Naive thymus-derived CD8-positive, alpha-beta T cell (primary cell): Measurements from ENCODE around the gene SART1. TPM values are rescaled to one million over a fixed set of nuclear protein-coding genes. Genes with fewer than 3 reads are reported as not detected.

Experiments used
- ATAC-seq, 2 donors: fragments of 150-1000 bp; cut with Tn5 transposase in 1 of 2; sonication (Bioruptor Pico), chemical (Tn5 transposase) in 1 of 2; 1 replicate in 1 of 2; 2 replicates in 1 of 2; pipeline ENCODE4 v1.10.0; 2021; ENCODE audit warnings: mild to moderate bottlenecking in 2 of 2, moderate library complexity in 2 of 2
- POLR2A ChIA-PET: fragments of 350-600 bp; sonication (Branson Sonifier 250); formaldehyde crosslinking; loops from one replicate; lab custom pipeline; 2021; ENCODE audit warnings: antibody characterized with exemption; lab: Charles Lee
- DNase-seq, 10 donors: peaks; one replicate each; pipeline versions ENCODE4 v3.0.0 to v3.0.0-alpha.2; 2020 to 2022
- H3K27ac Mint-ChIP-seq, 10 donors: one replicate each; pipeline ENCODE4 v1.8.0; 2020 to 2022; ENCODE audit warnings: mild to moderate bottlenecking in 10 of 10, mixed read lengths in 10 of 10, moderate library complexity in 4 of 10, inconsistent platforms in 1 of 10
- H3K27me3 Mint-ChIP-seq, 5 donors: one replicate each; pipeline ENCODE4 v1.8.0; 2021 to 2022; ENCODE audit warnings: mixed read lengths in 5 of 5
- H3K36me3 Mint-ChIP-seq, 3 donors: one replicate each; pipeline ENCODE4 v1.8.0; 2020 to 2022; ENCODE audit warnings: mixed read lengths in 3 of 3, mild to moderate bottlenecking in 2 of 3, inconsistent platforms in 1 of 3
- H3K4me1 Mint-ChIP-seq, 4 donors: one replicate each; pipeline ENCODE4 v1.8.0; 2021 to 2022; ENCODE audit warnings: mixed read lengths in 4 of 4
- H3K4me3 Mint-ChIP-seq, 10 donors: one replicate each; pipeline ENCODE4 v1.8.0; 2020 to 2022; ENCODE audit warnings: mild to moderate bottlenecking in 10 of 10, mixed read lengths in 10 of 10, moderate library complexity in 6 of 10, inconsistent platforms in 1 of 10
- H3K9me3 Mint-ChIP-seq, 9 donors: one replicate each; pipeline ENCODE4 v1.8.0; 2020 to 2022; ENCODE audit warnings: mixed read lengths in 9 of 9, mild to moderate bottlenecking in 3 of 9, inconsistent platforms in 1 of 9, moderate library complexity in 1 of 9
- polyA plus RNA-seq, 3 donors: library from polyadenylated mRNA; unstranded; fragments of 300-500 nt; fragmentation: Illumina TruSeq; gene quantifications; one replicate each; pipeline ENCODE4 v1.2.3, GENCODE V29; 2021
- total RNA-seq, 8 experiments: library from RNA in 2 of 8; stranded (reverse) in 2 of 8; gene quantifications; one replicate each; pipeline ENCODE4 v1.2.3 and lab custom pipeline; 2021 to 2026

Gene SART1
- total and polyA plus RNA-seq, 5 experiments from 2014 or later = 16.2 to 91.9 (median 57.3) TPM

GRCh38 chr11:65919573-65920371 is 41.8 kb upstream of the SART1 start:
- Mint-ChIP-seq H3K27ac (peak overlapping the region; percentile 75 to 95 (median 89)), H3K9me3 (no peaks in the 10 kb centered on the region), H3K27me3 (no peaks in the 10 kb centered on the region), H3K36me3 (peaks cover 0 to 37% (median 0%) of the 10 kb centered on the region in 3 donors), H3K4me3 (peak overlapping the region; percentile 88 to 97 (median 92)), H3K4me1 (peaks cover 17 to 62% (median 45%) of the 10 kb centered on the region in 4 donors)
- ATAC-seq (peak; percentile 42 to 51), DNase-seq (peak in 5 of 10 donors; percentile 35 to 81 (median 64))
- POLR2A ChIA-PET = interaction anchor here (0.5 to 7.7 kb wide), 9 partner anchors 8 to 208 kb away, joined by 3 to 183 read pairs (median 3); partner anchors contain the start of genes CCDC85B, FIBP, FOSL1 and KAT5

DNA sequence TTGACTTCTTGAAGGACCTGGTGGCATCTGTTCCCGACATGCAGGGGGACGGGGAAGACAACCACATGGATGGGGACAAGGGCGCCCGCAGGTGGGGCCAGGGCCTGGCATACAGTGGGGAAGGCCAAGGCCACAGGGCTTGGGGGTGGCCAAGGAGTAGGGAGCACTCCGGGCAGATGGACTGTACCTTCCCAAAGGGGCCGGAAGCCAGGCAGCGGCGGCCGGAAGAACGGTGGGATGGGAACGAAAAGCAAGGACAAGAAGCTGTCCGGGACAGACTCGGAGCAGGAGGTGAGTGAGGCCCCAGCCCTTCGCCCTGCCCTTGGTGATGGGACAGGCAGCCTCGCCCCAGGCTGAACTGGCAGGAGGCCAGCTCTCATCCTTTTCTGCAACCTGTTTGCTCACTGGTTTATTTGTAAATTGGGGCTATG is 41.1 kb upstream of the SART1 start:
- Mint-ChIP-seq H3K27ac (peak overlapping the region; percentile 67 to 94 (median 88)), H3K9me3 (no peaks in the 10 kb centered on the region), H3K4me3 (peak overlapping the region; percentile 88 to 97 (median 92)), H3K27me3 (no peaks in the 10 kb centered on the region), H3K36me3 (peaks cover 0 to 37% (median 0%) of the 10 kb centered on the region in 3 donors), H3K4me1 (peaks cover 11 to 55% (median 40%) of the 10 kb centered on the region in 4 donors)
- no peak for DNase-seq
- ATAC-seq = no peak
- POLR2A ChIA-PET = interaction anchor here (0.7 to 7.7 kb wide), 8 partner anchors 7 to 278 kb away, joined by 3 to 183 read pairs (median 3); partner anchors contain the start of genes CCDC85B, FIBP, KAT5 and RELA

DNA sequence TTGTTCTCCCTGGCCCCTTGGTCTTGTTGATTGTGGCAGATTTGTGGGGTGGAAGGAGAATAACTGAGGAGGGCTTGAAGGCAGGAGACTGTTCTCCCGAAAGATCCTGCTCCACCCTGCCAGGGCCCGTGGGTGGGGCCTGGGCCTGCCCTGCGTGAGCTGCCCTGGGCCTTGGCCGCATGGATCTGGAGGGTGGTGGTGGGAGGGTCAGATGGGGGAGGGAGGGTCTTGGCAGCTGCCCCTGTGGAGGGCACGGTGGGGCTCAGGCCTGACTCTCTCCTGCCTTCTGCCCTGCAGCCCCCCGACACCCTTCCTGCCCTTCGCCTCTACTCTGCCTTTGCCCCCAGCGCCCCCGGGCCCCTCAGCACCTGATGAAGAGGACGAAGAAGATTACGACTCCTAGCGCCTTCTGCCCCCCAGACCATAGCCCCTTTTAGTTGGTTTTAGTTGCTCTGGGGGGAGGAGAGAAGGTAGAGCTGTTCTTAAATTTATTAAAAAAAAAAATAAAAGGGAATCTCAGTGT is 40.4 kb upstream of the SART1 start:
- DNase-seq = no peak
- Mint-ChIP-seq H3K9me3 (no peaks in the 10 kb centered on the region), H3K36me3 (peaks cover 0 to 37% (median 0%) of the 10 kb centered on the region in 3 donors), H3K4me1 (peaks cover 11 to 55% (median 37%) of the 10 kb centered on the region in 4 donors), H3K27me3 (no peaks in the 10 kb centered on the region), H3K27ac (peak overlapping the region in 2 of 10 donors; percentile 58 to 80), H3K4me3 (peak overlapping the region; percentile 88 to 97 (median 92))
- POLR2A ChIA-PET = interaction anchor here (0.6 to 7.7 kb wide), 10 partner anchors 8 to 279 kb away, joined by 3 to 183 read pairs (median 4); partner anchors contain the start of genes CCDC85B, FIBP, FOSL1 and KAT5
- no peak for ATAC-seq

DNA sequence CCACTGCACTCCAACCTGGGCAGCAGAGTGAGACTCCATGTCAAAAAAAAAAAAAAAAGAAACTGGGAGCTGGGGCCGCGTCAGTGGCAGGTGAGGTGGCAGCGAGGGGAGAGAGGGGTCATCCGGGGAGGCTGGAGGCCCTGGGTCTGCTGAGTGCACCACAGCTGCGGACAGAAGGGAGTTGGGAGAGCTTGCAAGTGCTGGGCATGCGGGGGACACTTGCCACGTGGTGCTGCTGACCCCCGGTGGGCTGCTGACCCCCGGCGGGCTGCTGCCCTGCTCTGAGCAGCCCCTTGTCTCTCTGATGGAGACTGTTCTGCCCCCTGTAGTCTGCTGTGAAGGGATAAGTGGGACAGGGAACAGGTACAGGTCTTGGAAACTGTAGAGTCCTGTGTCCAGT is 39.7 kb upstream of the SART1 start:
- peaks cover 8 to 49% (median 31%) of the 10 kb centered on the region in 4 donors for H3K4me1 Mint-ChIP-seq

GRCh38 chr11:65922565-65922964 is 39.0 kb upstream of the SART1 start:
- H3K9me3 Mint-ChIP-seq = no peaks in the 10 kb centered on the region
- peaks cover 0 to 30% (median 0%) of the 10 kb centered on the region in 3 donors for H3K36me3 Mint-ChIP-seq
- H3K27me3 Mint-ChIP-seq = no peaks in the 10 kb centered on the region
- H3K4me1 Mint-ChIP-seq = peaks cover 9 to 49% (median 31%) of the 10 kb centered on the region in 4 donors
- POLR2A ChIA-PET = interaction anchor here (1.0 to 7.7 kb wide), 7 partner anchors 9 to 63 kb away, joined by 3 to 183 read pairs (median 4); partner anchors contain the start of genes CCDC85B, FIBP and MUS81
- peak overlapping the region in 6 of 10 donors; percentile 44 to 82 (median 63) for H3K27ac Mint-ChIP-seq
- ATAC-seq = no peak
- H3K4me3 Mint-ChIP-seq = peak overlapping the region in 7 of 10 donors; percentile 32 to 72 (median 50)
- no peak for DNase-seq

More for the DNA sequence above, 39.7 kb upstream of the SART1 start:
- POLR2A ChIA-PET = interaction anchor here (0.6 to 7.7 kb wide), 7 partner anchors 9 to 259 kb away, joined by 3 to 183 read pairs (median 4); partner anchors contain the start of genes CCDC85B, FIBP, FOSL1 and RELA
- no peaks in the 10 kb centered on the region for H3K27me3 Mint-ChIP-seq
- DNase-seq (no peak), ATAC-seq (no peak)
- H3K9me3 Mint-ChIP-seq = no peaks in the 10 kb centered on the region
- peak overlapping the region in 7 of 10 donors; percentile 32 to 72 (median 50) for H3K4me3 Mint-ChIP-seq
- peaks cover 0 to 34% (median 0%) of the 10 kb centered on the region in 3 donors for H3K36me3 Mint-ChIP-seq
- H3K27ac Mint-ChIP-seq = peak overlapping the region in 6 of 10 donors; percentile 37 to 82 (median 56)

GRCh38 chr11:65925397-65925796 is 36.1 kb upstream of the SART1 start:
- no peak overlapping the region for H3K4me3 Mint-ChIP-seq
- no peaks in the 10 kb centered on the region for H3K27me3 Mint-ChIP-seq
- POLR2A ChIA-PET = no interaction called here
- H3K27ac Mint-ChIP-seq = peak overlapping the region in 8 of 10 donors; percentile 28 to 80 (median 67)
- no peak for DNase-seq
- peaks cover 19 to 58% (median 42%) of the 10 kb centered on the region in 4 donors for H3K4me1 Mint-ChIP-seq
- H3K9me3 Mint-ChIP-seq = no peaks in the 10 kb centered on the region
- peaks cover 0 to 25% (median 0%) of the 10 kb centered on the region in 3 donors for H3K36me3 Mint-ChIP-seq
- ATAC-seq = no peak

DNA sequence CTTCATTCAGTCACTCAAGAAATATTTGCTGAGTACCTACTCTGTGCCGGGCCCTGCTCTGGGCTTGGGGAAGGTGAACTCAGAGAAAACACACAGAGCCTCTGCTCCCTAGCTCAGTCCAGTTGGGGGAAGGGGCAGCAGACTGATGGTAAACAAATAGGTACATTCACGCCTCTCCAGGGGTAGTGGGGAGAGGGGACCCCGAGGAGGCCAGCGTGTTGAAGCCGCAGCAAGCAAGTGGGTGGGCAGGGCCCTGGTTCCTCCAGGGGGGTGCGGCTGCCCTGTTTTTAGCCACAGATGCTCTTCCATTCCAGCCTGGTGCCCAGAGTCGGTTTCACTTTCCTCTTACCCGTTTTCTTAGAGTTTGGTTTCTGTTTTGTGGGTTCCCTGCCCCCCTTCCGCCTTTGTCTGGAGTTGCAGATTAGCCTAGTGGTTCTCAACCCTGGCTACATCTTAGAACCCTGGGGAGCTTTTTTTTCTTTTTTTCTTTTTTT is 33.6 kb upstream of the SART1 start:
- H3K4me1 Mint-ChIP-seq = peaks cover 23 to 61% (median 48%) of the 10 kb centered on the region in 4 donors
- peak overlapping the region; percentile 88 to 99 (median 97) for H3K27ac Mint-ChIP-seq
- H3K4me3 Mint-ChIP-seq = peak overlapping the region; percentile 65 to 86 (median 74)
- ATAC-seq = peak; percentile 92 to 96
- POLR2A ChIA-PET = interaction anchor here (0.6 to 8.2 kb wide), 18 partner anchors 8 to 666 kb away, joined by 3 to 151 read pairs (median 4); partner anchors contain the start of genes C11orf68, CCDC85B, CFL1 and FIBP
- H3K27me3 Mint-ChIP-seq = no peaks in the 10 kb centered on the region
- no peaks in the 10 kb centered on the region for H3K9me3 Mint-ChIP-seq
- peak; percentile 49 to 90 (median 77) for DNase-seq
- H3K36me3 Mint-ChIP-seq = peaks cover 0 to 10% (median 0%) of the 10 kb centered on the region in 3 donors

DNA sequence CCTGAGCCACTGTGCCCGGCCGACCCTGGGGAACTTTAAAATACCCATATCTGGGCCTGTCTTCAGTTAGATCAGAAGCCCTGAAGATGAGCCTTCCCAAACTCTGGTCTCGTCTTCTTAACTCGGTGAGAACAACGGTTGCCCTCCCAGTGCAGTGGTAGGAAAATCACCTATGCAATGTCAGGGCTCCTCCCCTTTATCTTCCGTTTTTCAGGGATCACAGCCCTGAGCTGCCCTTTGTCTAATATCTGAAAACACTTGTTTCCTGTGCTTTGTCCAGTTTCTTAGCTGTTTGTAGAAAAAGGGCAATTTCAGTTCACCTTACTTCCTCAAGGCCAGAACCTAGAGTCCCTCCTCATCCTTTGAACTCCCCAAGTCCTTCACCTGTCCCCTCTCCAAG is 32.9 kb upstream of the SART1 start:
- Mint-ChIP-seq H3K27me3 (no peaks in the 10 kb centered on the region), H3K27ac (peak overlapping the region; percentile 88 to 99 (median 97)), H3K9me3 (no peaks in the 10 kb centered on the region), H3K4me3 (peak overlapping the region; percentile 65 to 86 (median 74)), H3K36me3 (peaks cover 0 to 3% (median 0%) of the 10 kb centered on the region in 3 donors), H3K4me1 (peaks cover 23 to 59% (median 47%) of the 10 kb centered on the region in 4 donors)
- DNase-seq (peak in 1 of 10 donors; percentile 26), ATAC-seq (no peak)
- POLR2A ChIA-PET = interaction anchor here (0.6 to 8.2 kb wide), 15 partner anchors 8 to 111 kb away, joined by 3 to 151 read pairs (median 7); partner anchors contain the start of genes C11orf68, CCDC85B, CFL1 and FIBP

DNA sequence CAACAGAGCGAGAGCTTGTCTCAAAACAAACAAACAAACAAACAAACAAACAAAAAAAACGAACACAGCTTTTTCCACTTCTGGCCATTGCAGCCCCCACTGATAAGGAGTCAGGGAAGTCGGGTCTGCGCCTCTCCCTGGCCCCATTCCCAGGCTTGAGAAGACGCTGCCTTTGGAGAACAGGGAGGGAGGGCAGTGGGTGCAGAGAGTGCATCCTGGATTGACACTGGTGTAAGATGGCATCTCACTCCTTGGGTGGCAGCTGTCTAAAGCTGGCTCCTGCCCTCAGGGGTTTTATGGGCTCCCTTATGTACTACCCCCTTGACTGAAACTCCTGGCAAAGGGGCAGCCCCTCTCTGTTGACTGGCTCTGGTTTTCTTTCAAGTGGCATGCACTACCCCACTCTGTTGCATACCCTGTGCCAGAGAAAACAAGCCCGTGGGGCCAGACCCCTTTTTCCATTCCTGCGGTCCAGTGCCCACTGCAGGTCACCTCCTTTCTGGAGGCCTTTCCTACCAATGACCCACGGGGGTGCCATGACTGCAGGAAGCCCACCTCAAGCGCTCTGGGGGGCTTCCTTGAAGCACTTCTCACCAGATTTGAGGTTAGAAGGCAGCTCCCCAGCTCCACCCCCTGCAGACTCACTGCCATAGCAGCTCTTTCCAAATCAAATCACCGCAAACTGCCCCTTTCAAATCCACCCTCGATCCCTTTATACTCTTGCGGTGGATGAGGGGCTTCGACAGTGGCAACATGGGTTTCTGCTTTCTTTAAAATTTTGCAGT is 29.6 kb upstream of the SART1 start:
- peak in 6 of 10 donors; percentile 23 to 71 (median 36) for DNase-seq
- Mint-ChIP-seq H3K27me3 (no peaks in the 10 kb centered on the region), H3K4me1 (peaks cover 22 to 53% (median 42%) of the 10 kb centered on the region in 4 donors), H3K27ac (peak overlapping the region; percentile 25 to 90 (median 84)), H3K9me3 (no peaks in the 10 kb centered on the region), H3K4me3 (peak overlapping the region in 5 of 10 donors; percentile 12 to 62 (median 51)), H3K36me3 (no peaks in the 10 kb centered on the region)
- POLR2A ChIA-PET = interaction anchor here (0.7 to 8.2 kb wide), 14 partner anchors 9 to 72 kb away, joined by 3 to 151 read pairs (median 4); partner anchors contain the start of genes BANF1, CCDC85B, EIF1AD and FIBP
- peak; percentile 33 to 42 for ATAC-seq

- POLR2A ChIA-PET = interaction anchor here (0.7 to 8.2 kb wide), 10 partner anchors 11 to 73 kb away, joined by 3 to 151 read pairs (median 4); partner anchors contain the start of genes BANF1, CCDC85B, EIF1AD and FIBP
- no peaks in the 10 kb centered on the region for H3K36me3 Mint-ChIP-seq
- no peaks in the 10 kb centered on the region for H3K27me3 Mint-ChIP-seq
- H3K9me3 Mint-ChIP-seq = no peaks in the 10 kb centered on the region
- no peak for ATAC-seq
- H3K27ac Mint-ChIP-seq = peak overlapping the region in 9 of 10 donors; percentile 25 to 90 (median 83)
- peak in 1 of 10 donors; percentile 16 for DNase-seq
- H3K4me1 Mint-ChIP-seq = peaks cover 18 to 47% (median 36%) of the 10 kb centered on the region in 4 donors
- peak overlapping the region in 4 of 10 donors; percentile 12 to 62 (median 52) for H3K4me3 Mint-ChIP-seq
Observed at GRCh38 chr11:65932558-65932919, 29.0 kb upstream of the SART1 start.

DNA sequence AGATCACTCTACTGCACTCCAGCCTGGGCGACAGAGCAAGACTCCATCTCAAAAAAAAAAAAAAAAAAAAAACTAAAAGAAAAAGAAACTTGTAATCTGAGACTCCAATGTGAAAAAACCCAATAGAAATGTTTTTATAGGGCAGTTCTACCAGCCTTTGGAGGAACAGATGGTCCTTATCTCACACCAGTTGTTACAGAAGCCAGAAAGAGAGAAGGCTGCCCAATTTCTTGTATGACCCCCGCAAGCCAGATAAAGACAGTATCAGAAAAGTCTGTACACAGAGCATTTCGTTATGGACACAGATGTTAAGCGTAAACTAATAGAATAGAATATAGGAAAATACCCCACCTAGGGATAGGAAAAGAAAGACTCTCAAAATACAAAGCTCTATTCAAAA is 27.5 kb upstream of the SART1 start:
- ATAC-seq = no peak

More for the DNA sequence above, 27.5 kb upstream of the SART1 start:
- no peaks in the 10 kb centered on the region for H3K27me3 Mint-ChIP-seq
- H3K9me3 Mint-ChIP-seq = no peaks in the 10 kb centered on the region
- no peak for DNase-seq
- peaks cover 8 to 32% (median 21%) of the 10 kb centered on the region in 4 donors for H3K4me1 Mint-ChIP-seq
- POLR2A ChIA-PET = interaction anchor here (8.2 kb wide), 1 partner anchor 46 kb away, joined by 151 read pairs; the partner anchor contains the start of genes CCDC85B and FIBP
- no peaks in the 10 kb centered on the region for H3K36me3 Mint-ChIP-seq
- H3K27ac Mint-ChIP-seq = no peak overlapping the region
- H3K4me3 Mint-ChIP-seq = no peak overlapping the region
